NCI-H2081 treated with DMSO at 0.1 percent for 48 hours (cell line): ENCODE data around the gene TMIGD2.
"Not testable (repeated sequence)": the region's sequence is repeated elsewhere in the genome, so short reads cannot be mapped to it uniquely, and the experiment has no call there.

Experiments used
- DNase-seq: peaks from one replicate; lab custom pipeline; 2025; lab: John Stamatoyannopoulos, UW

Gene TMIGD2

GRCh38 chr19:4266253-4267000, 35.8 kb downstream of the TMIGD2 start:
- no peak for DNase-seq

DNA sequence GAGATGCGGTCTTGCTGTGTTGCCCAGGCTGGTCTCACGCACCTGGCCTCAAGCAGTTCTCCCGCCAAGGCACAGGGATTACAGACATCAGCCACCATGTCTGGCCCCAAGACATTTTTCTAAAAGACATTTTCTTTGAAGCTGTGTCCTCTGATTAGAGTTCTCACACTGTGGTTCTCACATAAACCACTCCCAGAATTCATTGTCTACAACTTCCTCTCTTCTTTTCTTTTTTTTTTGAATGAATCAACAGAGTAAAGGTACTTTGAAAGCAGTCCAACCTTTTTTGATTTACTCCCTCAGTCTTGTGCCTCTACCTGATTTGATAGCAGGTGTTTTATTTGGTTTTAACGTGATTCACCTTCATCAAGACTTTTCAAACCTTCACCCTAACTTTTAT, 37.4 kb downstream of the TMIGD2 start:
- DNase-seq, result no peak

- no peak for DNase-seq
These were observed 41.5 kb downstream of the TMIGD2 start for GRCh38 chr19:4260613-4261191.

DNA sequence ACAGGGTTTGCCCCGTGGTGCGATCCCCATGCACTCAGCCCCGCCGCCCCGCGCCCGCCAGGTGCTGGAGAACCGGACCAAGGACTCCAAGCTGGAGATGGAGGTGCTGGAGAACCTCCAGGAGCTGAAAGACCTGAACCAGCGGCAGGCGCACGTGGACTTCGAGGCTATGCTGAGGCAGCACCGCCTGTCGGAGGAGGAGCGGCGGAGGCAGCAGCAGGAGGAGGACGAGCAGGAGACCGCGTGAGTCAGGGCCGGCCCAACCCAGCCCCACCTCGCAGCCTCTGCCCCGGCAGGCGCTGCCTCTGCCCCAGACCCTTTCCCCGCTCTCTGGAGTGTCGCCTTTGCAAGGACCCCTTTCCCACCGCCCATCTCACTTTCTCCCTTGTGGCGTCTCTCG, 44.0 kb downstream of the TMIGD2 start:
- DNase-seq, result no peak

DNA sequence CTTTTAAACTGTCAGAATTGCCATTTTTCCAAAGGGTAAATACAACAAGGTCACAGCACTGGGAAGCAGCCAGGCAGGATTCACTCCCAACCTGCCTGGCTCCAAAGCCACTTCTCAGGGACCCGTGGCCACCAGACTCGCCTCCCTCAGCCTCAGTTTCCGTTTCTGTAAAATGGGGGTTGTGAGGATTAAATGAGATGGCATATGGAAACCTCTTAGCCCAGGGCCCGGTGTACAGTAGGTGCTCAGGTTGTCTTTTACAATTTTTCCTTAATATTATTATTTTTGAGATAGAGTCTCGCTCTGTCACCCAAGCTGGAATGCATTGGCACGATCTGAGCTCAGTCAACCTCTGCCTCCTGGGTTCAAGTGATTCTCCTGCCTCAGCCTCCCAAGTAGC, 45.2 kb downstream of the TMIGD2 start:
- DNase-seq, result no peak

GRCh38 chr19:4256563-4256962, 45.6 kb downstream of the TMIGD2 start:
- no peak for DNase-seq

DNA sequence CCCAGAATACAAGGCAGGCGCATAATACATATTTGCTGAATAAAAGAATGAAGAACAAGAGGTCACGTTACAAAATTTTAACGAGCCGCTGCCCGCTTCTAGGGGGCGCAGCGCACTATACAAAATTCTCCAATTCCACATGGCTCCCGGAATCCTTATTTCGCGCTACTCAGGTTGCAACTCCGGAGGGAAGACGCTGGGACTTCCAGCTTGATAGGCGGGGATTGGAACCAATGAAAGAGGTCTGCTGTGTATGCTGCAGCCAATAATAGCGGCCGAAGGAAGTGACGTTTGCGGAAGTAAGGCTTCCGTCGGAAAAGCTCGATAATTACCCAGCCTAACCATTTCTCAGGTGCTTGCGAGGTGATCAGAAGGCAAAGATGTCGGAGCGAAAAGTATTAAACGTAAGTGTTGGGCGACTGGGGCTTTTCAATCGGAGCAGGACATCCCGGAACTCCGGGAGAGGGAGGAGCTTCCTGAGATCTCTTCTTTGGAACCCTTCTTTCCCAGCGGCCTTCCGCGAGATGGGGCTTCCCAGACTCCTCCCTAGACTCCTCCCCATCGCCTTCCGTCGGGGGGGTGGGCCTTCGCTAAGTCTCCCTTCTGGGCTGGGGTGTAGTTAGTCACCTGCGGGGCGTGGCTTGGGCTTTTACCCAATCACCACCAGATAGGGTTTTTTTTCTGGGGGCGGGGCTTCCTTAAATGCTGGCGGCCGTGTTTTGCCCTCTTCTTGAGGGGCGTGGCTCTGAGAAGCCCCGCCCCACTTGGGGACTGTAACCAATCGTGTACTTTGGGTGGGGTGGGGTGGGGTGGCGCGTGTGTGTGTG, 55.2 kb downstream of the TMIGD2 start, which contains the start of gene YJU2:
TSS of gene YJU2 (plus strand) at position 314 of the 827 bp plus-strand sequence. CDS start at position 381, 67 bp downstream.
- DNase-seq, result peak; percentile 91

- DNase-seq, result not testable (repeated sequence)
These were observed 56.3 kb downstream of the TMIGD2 start for GRCh38 chr19:4245938-4246337.
